Activated CD8-positive, alpha-beta memory T cell treated with anti-CD3 and anti-CD28 coated beads, Interleukin-2, amount 50 U/mL, for 48 hours (primary cell): ENCODE measurements around the gene COL27A1.

ENCODE experiments used
- DNase-seq: peaks from one replicate; pipeline ENCODE4 v3.0.0-alpha.2; 2020

COL27A1 gene

GRCh38 chr9:114207845-114208244, 52.5 kb downstream of the COL27A1 start:
- no peak for DNase-seq

- DNase-seq = no peak
Observed at GRCh38 chr9:114209151-114209550, 53.8 kb downstream of the COL27A1 start.

GRCh38 chr9:114210136-114210535, 54.8 kb downstream of the COL27A1 start:
- no peak for DNase-seq

- DNase-seq = no peak
Observed at GRCh38 chr9:114210691-114211276, 55.4 kb downstream of the COL27A1 start.

- DNase-seq = no peak
Observed at GRCh38 chr9:114212826-114213225, 57.5 kb downstream of the COL27A1 start.

GRCh38 chr9:114213566-114213965, 58.2 kb downstream of the COL27A1 start:
- DNase-seq = no peak

GRCh38 chr9:114214181-114214580, 58.8 kb downstream of the COL27A1 start:
- DNase-seq = no peak

GRCh38 chr9:114214686-114215414, 59.5 kb downstream of the COL27A1 start:
- DNase-seq = no peak

GRCh38 chr9:114216081-114216480, 60.7 kb downstream of the COL27A1 start:
- no peak for DNase-seq

- DNase-seq = no peak
Observed at GRCh38 chr9:114216976-114217375, 61.6 kb downstream of the COL27A1 start.

GRCh38 chr9:114218264-114219120, 63.2 kb downstream of the COL27A1 start:
- no peak for DNase-seq

GRCh38 chr9:114220061-114220541, 64.8 kb downstream of the COL27A1 start:
- no peak for DNase-seq

GRCh38 chr9:114221706-114222465, 66.5 kb downstream of the COL27A1 start:
- DNase-seq = no peak

- DNase-seq = no peak
Observed at GRCh38 chr9:114223564-114224246, 68.4 kb downstream of the COL27A1 start.

- DNase-seq = no peak
Observed at GRCh38 chr9:114224247-114224610, 68.9 kb downstream of the COL27A1 start.

- no peak for DNase-seq
Observed at GRCh38 chr9:114225561-114226212, 70.3 kb downstream of the COL27A1 start.

- DNase-seq = no peak
Observed at GRCh38 chr9:114226246-114227055, 71.1 kb downstream of the COL27A1 start.

GRCh38 chr9:114227288-114228015, 72.1 kb downstream of the COL27A1 start:
- no peak for DNase-seq

- no peak for DNase-seq
Observed at GRCh38 chr9:114228016-114228808, 72.9 kb downstream of the COL27A1 start.
